Suprapubic skin (tissue), 4 donors: ENCODE measurements around the gene SEL1L. TPM values are rescaled to one million over a fixed set of nuclear protein-coding genes. Genes with fewer than 3 reads are reported as not detected.
A peak's percentile ranks its signal among the peaks of the same experiment; 100 is the strongest.

ENCODE experiments used
- DNase-seq, 2 donors: peaks; one replicate each; pipeline ENCODE4 v3.0.0-alpha.2; 2019; ENCODE audit warnings: low spot score in 2 of 2
- H3K27ac ChIP-seq: fragments of 200-600 bp; sonication (generic); one replicate; pipeline ENCODE4 v1.5.1; 2019
- H3K27me3 ChIP-seq: fragments of 200-600 bp; sonication (generic); one replicate; pipeline ENCODE4 v1.5.1; 2019
- H3K36me3 ChIP-seq: fragments of 200-600 bp; sonication (generic); one replicate; pipeline ENCODE4 v1.5.1; 2019
- H3K4me1 ChIP-seq: fragments of 200-600 bp; sonication (generic); one replicate; pipeline ENCODE4 v1.5.1; 2019
- H3K4me3 ChIP-seq: fragments of 200-600 bp; sonication (generic); one replicate; pipeline ENCODE4 v1.5.1; 2019; ENCODE audit warnings: mild to moderate bottlenecking
- H3K9me3 ChIP-seq: fragments of 200-600 bp; sonication (generic); one replicate; pipeline ENCODE4 v1.5.1; 2019
- EP300 ChIP-seq: sonication (generic); formaldehyde crosslinking; IDR thresholded peaks from one replicate; pipeline ENCODE4 v1.6.1; 2017; ENCODE audit warnings: antibody characterized with exemption
- POLR2A ChIP-seq, 2 donors: fragments of 450-650 bp; IDR thresholded peaks; one replicate each; pipeline ENCODE4 v1.6.1; 2017; ENCODE audit warnings: antibody characterized with exemption in 2 of 2, mild to moderate bottlenecking in 2 of 2, moderate library complexity in 2 of 2
- POLR2AphosphoS5 ChIP-seq, 3 donors: sonication (generic); formaldehyde crosslinking; IDR thresholded peaks; one replicate each; pipeline ENCODE4 v1.6.1; 2017; ENCODE audit warnings: antibody characterized with exemption in 3 of 3
- WGBS: methylation state at CpG from one replicate; pipeline ENCODE4 v1.1.5; 2018; 5-methylcytosine and 5-hydroxymethylcytosine counted together
- total RNA-seq, 4 donors: library from RNA; depleted of rRNA; stranded (reverse); fragments of >200 nt; gene quantifications; one replicate each; pipeline ENCODE4 v1.1.0, GENCODE V29; 2016
- TF ChIP-seq, protein P1 (sequence below), 2 donors: fragments of 200-600 bp in 1 of 2; fragments of 450-650 bp in 1 of 2; sonication (generic) in 1 of 2; IDR thresholded peaks; one replicate each; pipeline ENCODE4 v1.5.1; 2016 to 2019; ENCODE audit warnings: antibody characterized with exemption in 2 of 2, mild to moderate bottlenecking in 1 of 2, moderate library complexity in 1 of 2

SEL1L gene
- total RNA-seq, 4 donors from 2014 or later, result 24.8 to 37.8 (median 35.0) TPM

DNA sequence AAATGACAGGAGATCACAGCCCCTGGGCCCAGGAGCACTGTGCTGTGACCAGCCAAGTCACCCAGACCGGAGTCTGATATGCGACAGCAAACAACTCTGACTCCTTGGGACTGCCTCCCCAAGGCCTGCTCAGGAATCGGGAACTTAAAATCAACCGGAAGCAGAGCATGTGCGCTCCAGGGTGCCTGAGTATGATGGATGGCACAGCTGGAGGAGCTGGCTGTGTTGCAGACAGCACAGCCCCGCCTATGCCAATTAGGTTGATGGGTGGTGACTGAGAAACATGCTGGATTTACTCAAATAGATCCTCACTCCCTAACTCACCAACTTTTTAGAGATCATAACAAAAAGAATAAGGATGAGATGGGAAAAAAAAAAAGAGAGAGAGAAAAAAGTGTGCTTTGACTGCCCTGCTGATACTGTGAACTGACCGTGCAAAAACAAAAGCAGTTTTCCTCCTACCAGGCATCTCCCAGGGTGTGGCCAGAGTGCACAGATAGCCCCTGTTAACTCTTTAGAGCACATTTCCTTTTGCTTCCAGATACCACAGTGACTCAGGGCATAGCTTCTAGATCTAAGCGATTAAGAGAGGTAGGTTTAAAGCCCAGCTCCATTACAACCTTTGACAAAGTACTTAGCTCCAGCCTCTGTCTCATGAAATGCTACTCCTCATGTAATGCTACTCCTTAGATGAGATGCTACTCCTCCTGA, 106.2 kb downstream of the SEL1L start:
- Histone ChIP-seq H3K27ac (peak overlapping the region; percentile 8), H3K27me3 (no peaks in the 10 kb centered on the region), H3K4me1 (peaks cover 26% of the 10 kb centered on the region), H3K9me3 (no peaks in the 10 kb centered on the region), H3K4me3 (no peak overlapping the region), H3K36me3 (no peaks in the 10 kb centered on the region)
- TF ChIP-seq, protein P1, sequence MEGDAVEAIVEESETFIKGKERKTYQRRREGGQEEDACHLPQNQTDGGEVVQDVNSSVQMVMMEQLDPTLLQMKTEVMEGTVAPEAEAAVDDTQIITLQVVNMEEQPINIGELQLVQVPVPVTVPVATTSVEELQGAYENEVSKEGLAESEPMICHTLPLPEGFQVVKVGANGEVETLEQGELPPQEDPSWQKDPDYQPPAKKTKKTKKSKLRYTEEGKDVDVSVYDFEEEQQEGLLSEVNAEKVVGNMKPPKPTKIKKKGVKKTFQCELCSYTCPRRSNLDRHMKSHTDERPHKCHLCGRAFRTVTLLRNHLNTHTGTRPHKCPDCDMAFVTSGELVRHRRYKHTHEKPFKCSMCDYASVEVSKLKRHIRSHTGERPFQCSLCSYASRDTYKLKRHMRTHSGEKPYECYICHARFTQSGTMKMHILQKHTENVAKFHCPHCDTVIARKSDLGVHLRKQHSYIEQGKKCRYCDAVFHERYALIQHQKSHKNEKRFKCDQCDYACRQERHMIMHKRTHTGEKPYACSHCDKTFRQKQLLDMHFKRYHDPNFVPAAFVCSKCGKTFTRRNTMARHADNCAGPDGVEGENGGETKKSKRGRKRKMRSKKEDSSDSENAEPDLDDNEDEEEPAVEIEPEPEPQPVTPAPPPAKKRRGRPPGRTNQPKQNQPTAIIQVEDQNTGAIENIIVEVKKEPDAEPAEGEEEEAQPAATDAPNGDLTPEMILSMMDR (IDR thresholded peaks at IDR 0.05), result no peak
- TF ChIP-seq EP300, result no peak
- WGBS, result 14% methylated on average over 6 of the region's 8 CpGs
- no peak for DNase-seq

DNA sequence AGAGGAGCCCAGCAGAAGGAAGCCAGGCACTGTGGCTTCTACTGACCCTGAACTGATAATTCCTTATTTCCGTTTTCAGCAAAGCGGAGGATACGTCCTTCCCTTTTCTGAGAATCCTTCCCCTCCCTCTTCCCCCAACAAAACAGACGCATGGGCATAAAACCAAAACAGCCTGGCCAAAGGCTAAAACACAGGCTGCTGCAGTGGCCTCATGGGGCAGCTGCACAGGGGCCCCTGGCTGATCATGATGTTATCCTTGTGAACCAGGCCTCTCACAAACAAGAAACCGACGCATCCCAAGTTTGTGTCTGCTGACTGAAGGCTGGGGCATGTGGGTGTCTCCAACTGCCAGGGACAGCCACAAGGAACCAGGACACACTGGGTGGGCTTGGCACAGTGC, 110.1 kb downstream of the SEL1L start:
- no peaks in the 10 kb centered on the region for H3K36me3 ChIP-seq
- peak overlapping the region; percentile 76 for H3K27ac ChIP-seq
- H3K4me3 ChIP-seq, result no peak overlapping the region
- 56% methylated on average over 6 of the region's 6 CpGs for WGBS
- TF ChIP-seq POLR2A (IDR thresholded peaks at IDR 0.05), result no peak
- no peak for TF ChIP-seq POLR2AphosphoS5 (IDR thresholded peaks at IDR 0.05)
- TF ChIP-seq, protein P1 (IDR thresholded peaks at IDR 0.05), result no peak
- no peak for TF ChIP-seq EP300
- H3K9me3 ChIP-seq, result no peaks in the 10 kb centered on the region
- no peaks in the 10 kb centered on the region for H3K27me3 ChIP-seq
- H3K4me1 ChIP-seq, result peaks cover 24% of the 10 kb centered on the region
- peak; percentile 75 to 85 for DNase-seq

Other genes starting within 250 kb of the SEL1L start
- 10 to 100 TPM; 19.1 to 39.5 (median 22.8) TPM for gene STON2, start 133.5 kb downstream of the SEL1L start, total RNA-seq